Activated T-cell treated with anti-CD3 and anti-CD28 coated beads, Interleukin-2, amount 50 U/mL, for 72 hours (primary cell): Measurements from ENCODE around the gene IGFN1. TPM values are rescaled to one million over a fixed set of nuclear protein-coding genes. Genes with fewer than 3 reads are reported as not detected.

Source experiments
- ATAC-seq, 2 donors: fragments of 150-1000 bp; cut with Tn5 transposase; replicated peaks in 1 of 2; 2 replicates each; pipeline ENCODE4 v1.10.0; 2021; ENCODE audit warnings: moderate library complexity in 2 of 2, mild to moderate bottlenecking in 1 of 2
- DNase-seq, 2 donors: peaks; one replicate each; pipeline ENCODE4 v3.0.0; 2021 to 2022; ENCODE audit warnings: mixed read lengths in 1 of 2
- H3K27ac Mint-ChIP-seq: one replicate; pipeline ENCODE4 v1.8.0; 2022; ENCODE audit warnings: mild to moderate bottlenecking, moderate library complexity, mixed read lengths
- H3K27me3 Mint-ChIP-seq: one replicate; pipeline ENCODE4 v1.8.0; 2022; ENCODE audit warnings: low read depth, mixed read lengths
- H3K36me3 Mint-ChIP-seq, 2 donors: one replicate each; pipeline ENCODE4 v1.8.0; 2022; ENCODE audit warnings: mixed read lengths in 2 of 2, mild to moderate bottlenecking in 1 of 2; ENCODE audit not compliant: insufficient read depth in 2 of 2
- H3K4me1 Mint-ChIP-seq: one replicate; pipeline ENCODE4 v1.8.0; 2022; ENCODE audit warnings: low read depth, mixed read lengths
- H3K4me3 Mint-ChIP-seq, 2 donors: one replicate each; pipeline ENCODE4 v1.8.0; 2022; ENCODE audit warnings: mild to moderate bottlenecking in 2 of 2, mixed read lengths in 2 of 2, moderate library complexity in 2 of 2
- H3K9me3 Mint-ChIP-seq, 2 donors: one replicate each; pipeline ENCODE4 v1.8.0; 2022; ENCODE audit warnings: mixed read lengths in 2 of 2
- total RNA-seq, 2 donors: library from RNA; stranded (reverse); gene quantifications; one replicate each; pipeline ENCODE4 v1.2.3, GENCODE V29; 2022

IGFN1 gene
- total RNA-seq, 2 donors from 2014 or later = 0.02 to 0.46 TPM

GRCh38 chr1:201183753-201184152 is 6.9 kb upstream of the IGFN1 start:
- Mint-ChIP-seq H3K9me3 (no peaks in the 10 kb centered on the region), H3K27me3 (peaks cover 70% of the 10 kb centered on the region), H3K4me1 (no peaks in the 10 kb centered on the region), H3K27ac (no peak overlapping the region), H3K36me3 (peaks cover 0 to 2% of the 10 kb centered on the region in 2 donors), H3K4me3 (no peak overlapping the region)
- DNase-seq = no peak
- ATAC-seq = no peak

GRCh38 chr1:201184307-201185122 is 6.1 kb upstream of the IGFN1 start:
- H3K4me1 Mint-ChIP-seq = no peaks in the 10 kb centered on the region
- no peaks in the 10 kb centered on the region for H3K9me3 Mint-ChIP-seq
- no peak overlapping the region for H3K27ac Mint-ChIP-seq
- no peak overlapping the region for H3K4me3 Mint-ChIP-seq
- DNase-seq (no peak), ATAC-seq (no peak)
- no peaks in the 10 kb centered on the region for H3K36me3 Mint-ChIP-seq
- H3K27me3 Mint-ChIP-seq = peaks cover 68% of the 10 kb centered on the region

DNA sequence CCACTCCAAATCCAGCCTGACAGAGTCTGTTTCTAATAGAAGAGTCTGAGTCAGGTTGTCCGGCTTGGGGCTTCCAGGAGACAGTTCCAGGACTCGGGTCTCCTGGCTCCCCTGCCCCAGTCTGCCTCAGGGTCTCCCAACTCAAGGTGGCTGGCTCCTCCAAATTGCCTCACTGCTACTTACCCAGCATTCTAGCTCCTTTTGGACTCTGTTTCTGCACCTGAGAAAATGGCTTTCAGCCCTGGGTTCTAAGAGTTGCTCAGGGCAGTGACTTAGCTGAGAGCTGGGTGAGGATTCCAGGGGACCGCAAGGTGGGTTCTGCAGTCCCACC is 5.5 kb upstream of the IGFN1 start:
- H3K9me3 Mint-ChIP-seq = no peaks in the 10 kb centered on the region
- peaks cover 68% of the 10 kb centered on the region for H3K27me3 Mint-ChIP-seq
- no peak overlapping the region for H3K4me3 Mint-ChIP-seq
- DNase-seq (no peak), ATAC-seq (no peak)
- H3K27ac Mint-ChIP-seq = no peak overlapping the region
- H3K36me3 Mint-ChIP-seq = no peaks in the 10 kb centered on the region
- no peaks in the 10 kb centered on the region for H3K4me1 Mint-ChIP-seq

DNA sequence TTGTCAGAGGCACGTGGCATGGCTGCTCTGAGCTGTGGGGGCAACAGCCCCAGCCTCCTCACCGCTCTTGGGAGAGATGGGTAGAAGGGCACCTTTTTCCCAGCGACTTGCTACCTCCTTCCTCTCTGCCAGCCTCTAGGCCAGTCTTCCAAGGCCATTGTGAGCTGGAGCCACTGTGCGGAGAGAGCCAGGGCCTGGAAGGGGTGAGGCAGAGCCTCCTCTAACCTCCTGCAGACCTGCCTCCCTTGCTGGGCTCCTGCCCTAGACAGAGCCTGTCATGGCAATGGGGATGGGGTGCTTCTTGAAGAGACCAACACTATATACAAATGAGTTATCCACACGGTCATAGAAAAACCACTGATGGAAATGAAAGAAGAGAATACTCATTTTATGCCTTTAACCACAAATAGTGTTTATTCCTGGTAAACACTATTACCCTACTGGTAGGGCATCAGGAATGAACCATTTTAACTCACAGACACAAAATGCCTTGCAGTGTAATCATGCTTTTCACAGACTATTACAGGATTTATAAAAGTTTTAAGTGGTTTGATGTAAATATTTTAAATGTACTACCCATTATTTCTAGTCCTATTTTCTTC is 5.0 kb upstream of the IGFN1 start:
- no peaks in the 10 kb centered on the region for H3K4me1 Mint-ChIP-seq
- DNase-seq = peak; percentile 10 to 19
- no peak overlapping the region for H3K4me3 Mint-ChIP-seq
- no peak overlapping the region for H3K27ac Mint-ChIP-seq
- ATAC-seq = peak; percentile 83 to 90
- H3K9me3 Mint-ChIP-seq = no peaks in the 10 kb centered on the region
- H3K36me3 Mint-ChIP-seq = no peaks in the 10 kb centered on the region
- peaks cover 68% of the 10 kb centered on the region for H3K27me3 Mint-ChIP-seq

DNA sequence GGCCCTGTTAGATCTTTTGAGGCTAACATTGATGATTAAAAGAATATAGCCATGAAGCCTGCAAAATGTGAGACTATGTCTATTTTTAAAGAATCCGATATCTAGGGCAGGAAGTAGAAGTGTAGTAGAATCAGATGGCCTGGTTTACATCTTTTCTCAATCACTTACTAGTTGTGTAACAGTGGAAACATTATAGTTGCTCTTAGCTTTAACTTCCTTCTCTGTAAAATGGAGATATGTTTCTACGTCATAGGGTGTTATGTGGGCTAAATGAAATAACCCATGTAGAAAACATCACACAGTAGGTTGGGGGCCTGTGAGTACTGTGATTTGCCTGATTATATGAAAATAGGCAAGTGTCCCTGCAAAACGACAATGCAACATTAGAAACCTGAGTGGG is 4.4 kb upstream of the IGFN1 start:
- Mint-ChIP-seq H3K36me3 (no peaks in the 10 kb centered on the region), H3K9me3 (no peaks in the 10 kb centered on the region), H3K4me3 (no peak overlapping the region), H3K4me1 (peaks cover 3% of the 10 kb centered on the region), H3K27ac (no peak overlapping the region), H3K27me3 (peaks cover 63% of the 10 kb centered on the region)
- ATAC-seq (no peak), DNase-seq (no peak)

- Mint-ChIP-seq H3K9me3 (no peaks in the 10 kb centered on the region), H3K4me3 (no peak overlapping the region), H3K27ac (no peak overlapping the region), H3K36me3 (no peaks in the 10 kb centered on the region), H3K27me3 (peaks cover 45% of the 10 kb centered on the region), H3K4me1 (peaks cover 9% of the 10 kb centered on the region)
- DNase-seq = no peak
- ATAC-seq = no peak
Observed at GRCh38 chr1:201189085-201189484, 1.5 kb upstream of the IGFN1 start.

GRCh38 chr1:201190005-201190404 is 619 bp upstream of the IGFN1 start:
- DNase-seq (no peak), ATAC-seq (no peak)
- Mint-ChIP-seq H3K9me3 (no peaks in the 10 kb centered on the region), H3K27ac (no peak overlapping the region), H3K4me1 (peaks cover 9% of the 10 kb centered on the region), H3K27me3 (peaks cover 35% of the 10 kb centered on the region), H3K4me3 (no peak overlapping the region), H3K36me3 (no peaks in the 10 kb centered on the region)

DNA sequence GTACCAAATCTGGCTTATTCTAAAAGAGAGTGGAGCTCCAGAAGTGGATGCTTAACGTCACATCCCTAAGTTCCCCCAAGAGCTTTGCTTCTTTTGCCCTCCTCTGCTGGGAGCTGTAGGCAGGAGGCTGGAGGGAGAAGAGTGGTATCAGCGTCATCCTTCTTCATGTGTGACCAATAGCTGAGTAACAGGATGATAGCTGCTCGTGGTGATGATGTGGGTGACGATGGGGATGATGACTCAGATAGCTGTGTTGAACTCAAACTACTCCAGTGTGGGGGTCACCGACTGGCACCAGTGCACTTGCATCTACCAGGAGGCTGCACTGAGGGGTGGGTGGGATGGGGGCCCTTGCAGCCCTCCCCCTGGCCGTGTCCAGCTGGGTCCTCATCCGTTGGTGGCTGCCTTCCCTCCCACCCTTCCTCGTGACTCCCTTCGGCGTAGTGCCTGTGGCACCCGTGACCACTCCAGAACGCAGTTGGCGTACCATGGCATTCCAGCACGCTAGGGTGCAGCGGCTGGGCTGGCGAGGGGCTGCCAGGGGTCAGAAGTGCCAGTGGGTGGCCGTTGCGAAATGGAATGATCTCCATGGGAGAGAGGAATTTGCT is 1.1 kb downstream of the IGFN1 start:
- Mint-ChIP-seq H3K36me3 (no peaks in the 10 kb centered on the region), H3K27ac (no peak overlapping the region), H3K9me3 (no peaks in the 10 kb centered on the region), H3K4me1 (peaks cover 9% of the 10 kb centered on the region), H3K4me3 (peak overlapping the region in 1 of 2 donors; percentile 31), H3K27me3 (peaks cover 34% of the 10 kb centered on the region)
- peak; percentile 100 for ATAC-seq
- DNase-seq = peak; percentile 69 to 75

- Mint-ChIP-seq H3K4me1 (peaks cover 9% of the 10 kb centered on the region), H3K36me3 (no peaks in the 10 kb centered on the region), H3K4me3 (no peak overlapping the region), H3K27me3 (peaks cover 29% of the 10 kb centered on the region), H3K9me3 (no peaks in the 10 kb centered on the region), H3K27ac (no peak overlapping the region)
- ATAC-seq (no peak), DNase-seq (no peak)
Observed at GRCh38 chr1:201192261-201192788, 1.7 kb downstream of the IGFN1 start.

DNA sequence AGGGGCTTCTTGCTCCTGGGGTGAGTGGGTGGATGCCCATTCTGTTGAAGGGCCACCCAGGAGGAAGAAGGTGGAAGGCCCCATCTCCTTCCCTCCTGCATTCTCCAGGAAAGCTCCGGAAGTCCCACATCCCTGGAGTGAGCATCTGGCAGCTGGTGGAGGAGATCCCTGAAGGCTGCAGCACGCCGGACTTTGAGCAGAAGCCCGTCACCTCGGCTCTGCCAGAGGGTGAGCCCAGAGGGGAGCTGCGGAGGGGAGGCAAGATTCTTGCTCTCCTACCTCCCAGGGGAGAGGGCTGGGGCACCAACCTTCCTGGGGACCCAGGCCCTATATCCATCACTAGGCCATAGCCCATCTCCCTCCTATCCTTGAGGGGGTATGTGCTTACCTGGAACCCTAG is 3.4 kb downstream of the IGFN1 start:
- no peak overlapping the region for H3K4me3 Mint-ChIP-seq
- ATAC-seq = no peak
- DNase-seq = no peak
- no peak overlapping the region for H3K27ac Mint-ChIP-seq
- peaks cover 9% of the 10 kb centered on the region for H3K4me1 Mint-ChIP-seq
- H3K9me3 Mint-ChIP-seq = no peaks in the 10 kb centered on the region
- H3K27me3 Mint-ChIP-seq = peaks cover 16% of the 10 kb centered on the region
- no peaks in the 10 kb centered on the region for H3K36me3 Mint-ChIP-seq

DNA sequence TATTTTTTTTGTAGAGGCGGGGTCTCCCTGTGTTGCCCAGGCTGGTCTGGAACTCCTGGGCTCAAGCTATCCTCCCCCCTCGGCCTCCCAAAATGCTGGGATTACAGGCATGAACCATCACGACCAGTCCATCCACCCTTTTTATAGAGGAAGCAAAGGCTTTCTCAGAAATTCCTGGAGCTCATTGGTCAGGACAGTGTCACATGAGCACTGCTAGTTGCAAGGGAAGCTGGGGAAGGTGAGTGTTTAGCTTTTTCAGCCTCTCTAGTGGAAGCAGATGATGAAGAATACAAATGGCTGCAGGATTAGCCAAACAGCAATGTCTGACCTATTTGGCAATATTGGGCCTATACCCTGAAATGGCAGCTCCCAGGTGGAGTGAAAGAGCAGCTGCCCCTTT is 8.0 kb downstream of the IGFN1 start:
- no peaks in the 10 kb centered on the region for H3K36me3 Mint-ChIP-seq
- ATAC-seq (no peak), DNase-seq (no peak)
- no peak overlapping the region for H3K27ac Mint-ChIP-seq
- no peaks in the 10 kb centered on the region for H3K4me1 Mint-ChIP-seq
- H3K4me3 Mint-ChIP-seq = no peak overlapping the region
- H3K9me3 Mint-ChIP-seq = no peaks in the 10 kb centered on the region
- H3K27me3 Mint-ChIP-seq = no peaks in the 10 kb centered on the region

DNA sequence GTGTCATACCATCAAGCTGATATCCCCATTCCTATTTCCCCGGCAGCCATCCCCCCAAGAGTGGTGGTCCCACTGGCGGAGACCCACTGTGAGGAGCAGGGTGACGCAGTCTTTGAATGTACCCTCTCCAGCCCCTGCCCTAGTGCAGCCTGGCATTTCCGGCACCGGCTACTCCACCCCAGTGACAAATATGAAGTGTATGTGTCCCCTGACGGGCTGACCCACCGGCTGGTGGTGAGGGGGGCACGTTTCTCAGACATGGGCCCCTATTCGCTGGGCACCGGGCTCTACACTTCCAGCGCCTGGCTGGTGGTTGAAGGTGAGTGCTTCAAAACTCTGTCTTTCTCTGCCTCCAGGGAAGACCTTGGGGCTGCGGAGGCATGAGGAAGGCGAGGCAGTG is 14.4 kb downstream of the IGFN1 start:
- DNase-seq (no peak), ATAC-seq (no peak)
- Mint-ChIP-seq H3K36me3 (no peaks in the 10 kb centered on the region), H3K27ac (no peak overlapping the region), H3K4me1 (no peaks in the 10 kb centered on the region), H3K27me3 (peaks cover 13% of the 10 kb centered on the region), H3K9me3 (no peaks in the 10 kb centered on the region), H3K4me3 (no peak overlapping the region)

- Mint-ChIP-seq H3K4me1 (no peaks in the 10 kb centered on the region), H3K36me3 (no peaks in the 10 kb centered on the region), H3K27me3 (peaks cover 20% of the 10 kb centered on the region), H3K9me3 (no peaks in the 10 kb centered on the region), H3K4me3 (no peak overlapping the region), H3K27ac (no peak overlapping the region)
- no peak for ATAC-seq
- no peak for DNase-seq
Observed at GRCh38 chr1:201206176-201206575, 15.6 kb downstream of the IGFN1 start.
